Cardiac fibroblast (primary cell): ENCODE measurements around the gene SH3RF3.

Experiments
- DNase-seq, 2 donors: peaks; one replicate each; pipeline versions ENCODE4 v3.0.0 to v3.0.0-alpha.2; 2010; ENCODE audit warnings: low read depth in 2 of 2
- H3K4me3 ChIP-seq, 2 donors: replicated peaks in 1 of 2; 1 replicate in 1 of 2; 2 replicates in 1 of 2; pipeline ENCODE4 v1.5.1; 2011; ENCODE audit warnings: low read depth in 2 of 2, low read length in 2 of 2, mild to moderate bottlenecking in 2 of 2, moderate library complexity in 1 of 2
- CTCF ChIP-seq: IDR thresholded peaks from one replicate; pipeline ENCODE4 v1.5.1; 2011; ENCODE audit warnings: low read depth, mild to moderate bottlenecking, low read length, inconsistent platforms

SH3RF3 gene

DNA sequence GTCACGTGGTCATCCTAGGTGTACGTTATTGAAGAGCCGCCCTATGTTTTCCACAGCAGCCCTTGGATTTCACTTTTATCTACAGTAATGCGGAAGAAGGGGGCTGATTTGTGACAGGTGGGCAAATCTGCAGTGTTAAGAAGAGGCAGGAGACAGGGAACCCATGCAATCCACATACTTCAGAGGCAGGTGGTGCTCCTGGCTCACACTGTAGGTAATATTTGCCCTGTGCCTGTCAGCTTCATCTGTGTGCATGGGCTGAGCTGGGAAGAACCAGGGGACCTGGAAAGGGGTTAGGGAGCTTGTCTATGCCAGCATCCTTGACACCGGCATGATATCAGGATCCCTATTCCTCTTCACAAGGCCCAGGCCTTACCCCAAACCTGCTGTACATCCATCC, 183.9 kb downstream of the SH3RF3 start:
- no peak overlapping the region for H3K4me3 ChIP-seq
- no peak for TF ChIP-seq CTCF
- no peak for DNase-seq

GRCh38 chr2:109313343-109313742, 184.3 kb downstream of the SH3RF3 start:
- no peak for DNase-seq
- no peak for TF ChIP-seq CTCF
- H3K4me3 ChIP-seq: no peak overlapping the region

- no peak for TF ChIP-seq CTCF
- no peak overlapping the region for H3K4me3 ChIP-seq
- DNase-seq: no peak
These were observed 187.1 kb downstream of the SH3RF3 start for GRCh38 chr2:109316091-109316490.

GRCh38 chr2:109317471-109318095, 188.6 kb downstream of the SH3RF3 start:
- H3K4me3 ChIP-seq: no peak overlapping the region
- no peak for DNase-seq
- no peak for TF ChIP-seq CTCF

GRCh38 chr2:109318150-109318948, 189.3 kb downstream of the SH3RF3 start:
- DNase-seq: peak; percentile 94 to 97
- TF ChIP-seq CTCF: peak; percentile 18
- H3K4me3 ChIP-seq: peak overlapping the region; percentile 6 to 32

GRCh38 chr2:109318949-109319342, 189.9 kb downstream of the SH3RF3 start:
- TF ChIP-seq CTCF: no peak
- no peak for DNase-seq
- peak overlapping the region in 1 of 2 donors; percentile 32 for H3K4me3 ChIP-seq
